Stimulated activated CD8-positive, alpha-beta memory T cell treated with anti-CD3 and anti-CD28 coated beads, Interleukin-12 subunit alpha, Interleukin-12 subunit beta, amount 100 ng/mL, for 1 hour (primary cell): ENCODE results near the gene PYGO2.

Source experiments
- DNase-seq: peaks from one replicate; pipeline ENCODE4 v3.0.0-alpha.2; 2020; ENCODE audit warnings: low read depth

PYGO2 gene

GRCh38 chr1:154961207-154962155, at the start of gene PYGO2:
Gene PYGO2 (minus strand): TSS chr1:154961782. CDS start chr1:154961576, 206 bp downstream.
- peak; percentile 63 for DNase-seq

GRCh38 chr1:155011004-155011416, 49.4 kb upstream of the PYGO2 start:
- no peak for DNase-seq

GRCh38 chr1:155010211-155010918, 48.8 kb upstream of the PYGO2 start:
- no peak for DNase-seq

- no peak for DNase-seq
Observed at GRCh38 chr1:155009742-155010141, 48.2 kb upstream of the PYGO2 start.

GRCh38 chr1:155009221-155009711, 47.7 kb upstream of the PYGO2 start:
- DNase-seq = no peak

GRCh38 chr1:155008015-155008941, 46.7 kb upstream of the PYGO2 start:
- DNase-seq = no peak

GRCh38 chr1:155007251-155007828, 45.8 kb upstream of the PYGO2 start:
- no peak for DNase-seq

- DNase-seq = no peak
Observed at GRCh38 chr1:155006601-155007101, 45.1 kb upstream of the PYGO2 start.

GRCh38 chr1:155005076-155006011, 43.8 kb upstream of the PYGO2 start:
- no peak for DNase-seq

- DNase-seq = no peak
Observed at GRCh38 chr1:155004352-155005075, 42.9 kb upstream of the PYGO2 start.

GRCh38 chr1:155003766-155004351, 42.3 kb upstream of the PYGO2 start:
- DNase-seq = no peak

- DNase-seq = no peak
Observed at GRCh38 chr1:155003227-155003765, 41.7 kb upstream of the PYGO2 start.

GRCh38 chr1:155002464-155003226, 41.1 kb upstream of the PYGO2 start, which contains the start of gene ZBTB7B:
Gene ZBTB7B (plus strand): TSS chr1:155002802. CDS start chr1:155014661, 11,859 bp downstream.
- no peak for DNase-seq

GRCh38 chr1:155001675-155002463, 40.3 kb upstream of the PYGO2 start:
- peak; percentile 96 for DNase-seq

GRCh38 chr1:155001425-155001674, 39.8 kb upstream of the PYGO2 start:
- no peak for DNase-seq

GRCh38 chr1:155000726-155001424, 39.3 kb upstream of the PYGO2 start:
- DNase-seq = peak; percentile 67

- no peak for DNase-seq
Observed at GRCh38 chr1:155000411-155000725, 38.8 kb upstream of the PYGO2 start.
